HAP-1 (cell line): ENCODE measurements around the gene BCL2L15.
"Not testable (repeated sequence)": the region's sequence is repeated elsewhere in the genome, so short reads cannot be mapped to it uniquely, and the experiment has no call there.

Experiments
- DNase-seq, 2 experiments: peaks; one replicate each; pipeline ENCODE4 v3.0.0-alpha.2; 2016 to 2020; ENCODE audit warnings: low spot score in 2 of 2
- H3K27me3 ChIP-seq: fragments of 250-450 bp; sonication (Bioruptor Pico); 2 replicates; pipeline ENCODE4 v1.5.1; 2020; ENCODE audit warnings: low read depth, mild to moderate bottlenecking, moderate library complexity
- H3K36me3 ChIP-seq: fragments of 250-450 bp; sonication (Bioruptor Pico); replicated peaks from 2 replicates; pipeline ENCODE4 v1.5.1; 2020; ENCODE audit warnings: mild to moderate bottlenecking
- H3K4me1 ChIP-seq: fragments of 250-450 bp; sonication (Bioruptor Pico); 2 replicates; pipeline ENCODE4 v1.5.1; 2020; ENCODE audit warnings: mild to moderate bottlenecking
- H3K4me3 ChIP-seq: fragments of 250-450 bp; sonication (Bioruptor Pico); 2 replicates; pipeline ENCODE4 v1.5.1; 2020; ENCODE audit warnings: mild to moderate bottlenecking, moderate library complexity
- H3K9me3 ChIP-seq: fragments of 250-450 bp; sonication (Bioruptor Pico); 2 replicates; pipeline ENCODE4 v1.5.1; 2020; ENCODE audit warnings: mild to moderate bottlenecking, moderate library complexity
- in situ Hi-C: fragments of 300-500 bp; cut with MboI; formaldehyde crosslinking; loops from 3 replicates; pipeline ENCODE4 v1.14.3; 2020; ENCODE audit warnings: low sequenced_read_pairs, inconsistent platforms, mixed read lengths

Gene BCL2L15

GRCh38 chr1:113852694-113853093 lies 34.7 kb downstream of the BCL2L15 start:
- H3K4me3 ChIP-seq, H3K27me3 ChIP-seq, H3K4me1 ChIP-seq, in situ Hi-C loops, DNase-seq, H3K36me3 ChIP-seq, H3K9me3 ChIP-seq: not testable (repeated sequence)

GRCh38 chr1:113850127-113850796 lies 37.1 kb downstream of the BCL2L15 start:
- no peak for DNase-seq
- H3K4me1 ChIP-seq, result no peaks in the 10 kb centered on the region
- H3K27me3 ChIP-seq, result no peaks in the 10 kb centered on the region
- in situ Hi-C loops, result no loop called here
- H3K4me3 ChIP-seq, result no peak overlapping the region
- H3K9me3 ChIP-seq, result no peaks in the 10 kb centered on the region
- H3K36me3 ChIP-seq, result no peaks in the 10 kb centered on the region

- in situ Hi-C loops, result no loop called here
- Histone ChIP-seq H3K9me3 (no peaks in the 10 kb centered on the region), H3K4me3 (no peak overlapping the region), H3K27me3 (no peaks in the 10 kb centered on the region), H3K4me1 (no peaks in the 10 kb centered on the region), H3K36me3 (no peaks in the 10 kb centered on the region)
- no peak for DNase-seq
Measured at GRCh38 chr1:113849072-113849471, 38.3 kb downstream of the BCL2L15 start.

GRCh38 chr1:113846391-113847035 lies 40.9 kb downstream of the BCL2L15 start:
- Histone ChIP-seq H3K4me3 (no peak overlapping the region), H3K36me3 (no peaks in the 10 kb centered on the region), H3K9me3 (no peaks in the 10 kb centered on the region), H3K4me1 (no peaks in the 10 kb centered on the region), H3K27me3 (no peaks in the 10 kb centered on the region)
- in situ Hi-C loops, result no loop called here
- DNase-seq, result no peak

- Histone ChIP-seq H3K4me3 (no peak overlapping the region), H3K27me3 (peaks cover 13% of the 10 kb centered on the region), H3K9me3 (no peaks in the 10 kb centered on the region), H3K4me1 (no peaks in the 10 kb centered on the region), H3K36me3 (no peaks in the 10 kb centered on the region)
- in situ Hi-C loops, result no loop called here
- no peak for DNase-seq
Measured at GRCh38 chr1:113836534-113836933, 50.8 kb downstream of the BCL2L15 start.

- Histone ChIP-seq H3K4me3 (no peak overlapping the region), H3K4me1 (no peaks in the 10 kb centered on the region), H3K27me3 (peaks cover 16% of the 10 kb centered on the region), H3K9me3 (no peaks in the 10 kb centered on the region), H3K36me3 (no peaks in the 10 kb centered on the region)
- DNase-seq, result peak; percentile 13 to 52
- in situ Hi-C loops, result no loop called here
Measured at GRCh38 chr1:113835686-113836290, 51.6 kb downstream of the BCL2L15 start.

GRCh38 chr1:113834716-113835115 lies 52.7 kb downstream of the BCL2L15 start:
- Histone ChIP-seq H3K4me3 (no peak overlapping the region), H3K4me1 (no peaks in the 10 kb centered on the region), H3K27me3 (peaks cover 16% of the 10 kb centered on the region), H3K9me3 (no peaks in the 10 kb centered on the region), H3K36me3 (no peaks in the 10 kb centered on the region)
- DNase-seq, result no peak
- in situ Hi-C loops, result no loop called here
